Uterus (tissue), 4 donors: ENCODE results near the gene CHPF. TPM values are rescaled to one million over a fixed set of nuclear protein-coding genes. Genes with fewer than 3 reads are reported as not detected.

ENCODE experiments used
- DNase-seq, 2 donors: peaks; one replicate each; pipeline ENCODE4 v3.0.0-alpha.2; 2019 to 2020
- H3K27ac ChIP-seq, 2 donors: fragments of 200-600 bp; sonication (generic); 1 replicate in 1 of 2; 2 replicates in 1 of 2; pipeline ENCODE4 v1.5.1; 2016 to 2018
- H3K27me3 ChIP-seq, 2 donors: fragments of 200-600 bp; sonication (generic); one replicate each; pipeline ENCODE4 v1.5.1; 2018 to 2019; ENCODE audit warnings: control low read depth in 1 of 2
- H3K36me3 ChIP-seq, 2 donors: fragments of 200-600 bp; sonication (generic); one replicate each; pipeline ENCODE4 v1.5.1; 2019; ENCODE audit warnings: control low read depth in 1 of 2
- H3K4me1 ChIP-seq, 2 donors: fragments of 200-600 bp; sonication (generic); one replicate each; pipeline ENCODE4 v1.5.1; 2018 to 2019; ENCODE audit warnings: control low read depth in 1 of 2
- H3K4me3 ChIP-seq, 2 donors: fragments of 200-600 bp; sonication (generic); 1 replicate in 1 of 2; 2 replicates in 1 of 2; pipeline ENCODE4 v1.5.1; 2018 to 2019; ENCODE audit warnings: mild to moderate bottlenecking in 1 of 2
- H3K9me3 ChIP-seq, 2 donors: fragments of 200-600 bp; sonication (generic); one replicate each; pipeline ENCODE4 v1.5.1; 2019; ENCODE audit warnings: control low read depth in 1 of 2
- CTCF ChIP-seq, 4 experiments: fragments of 200-600 bp in 2 of 4; fragments of 450-650 bp in 2 of 4; sonication (generic) in 2 of 4; IDR thresholded peaks; one replicate each; pipeline ENCODE4 v1.5.1; 2016 to 2019; ENCODE audit warnings: antibody characterized with exemption in 4 of 4, mild to moderate bottlenecking in 2 of 4, moderate library complexity in 1 of 4
- POLR2A ChIP-seq, 2 donors: fragments of 450-650 bp; IDR thresholded peaks; one replicate each; pipeline ENCODE4 v1.6.1; 2016; ENCODE audit warnings: antibody characterized with exemption in 2 of 2, mild to moderate bottlenecking in 1 of 2, moderate library complexity in 1 of 2
- intact Hi-C: fragments of 100-400 bp; cut with DNase I; formaldehyde crosslinking; loops from one replicate; pipeline ENCODE4 v1.15.1; 2023; ENCODE audit warnings: low total_unique reads
- total RNA-seq, 4 donors: library from RNA; depleted of rRNA in 3 of 4; stranded (reverse); fragments of >200 nt in 3 of 4; gene quantifications; one replicate each; pipeline versions ENCODE4 v1.1.0 to v1.2.4, GENCODE V29; 2014 to 2023
- donor health status: DM: yes; HTN: yes; CAD: no.

The CHPF gene
- total RNA-seq, 4 donors from 2014 or later = 16.5 to 194 (median 42.5) TPM

- H3K9me3 ChIP-seq = no peaks in the 10 kb centered on the region
- no peaks in the 10 kb centered on the region for H3K27me3 ChIP-seq
- intact Hi-C loops = no loop called here
- H3K36me3 ChIP-seq = no peaks in the 10 kb centered on the region
- H3K4me1 ChIP-seq = peaks cover 3 to 17% of the 10 kb centered on the region in 2 donors
- DNase-seq = no peak
- no peak overlapping the region for H3K4me3 ChIP-seq
- TF ChIP-seq CTCF (IDR thresholded peaks at IDR 0.05) (no peak), POLR2A (IDR thresholded peaks at IDR 0.05) (no peak)
- H3K27ac ChIP-seq = no peak overlapping the region
Observed at GRCh38 chr2:219549619-219550018, 6.0 kb upstream of the CHPF start.

- Histone ChIP-seq H3K36me3 (no peaks in the 10 kb centered on the region), H3K27me3 (no peaks in the 10 kb centered on the region), H3K27ac (no peak overlapping the region), H3K4me3 (no peak overlapping the region), H3K9me3 (no peaks in the 10 kb centered on the region), H3K4me1 (peaks cover 3 to 17% of the 10 kb centered on the region in 2 donors)
- DNase-seq = no peak
- TF ChIP-seq POLR2A (IDR thresholded peaks at IDR 0.05) = no peak
- intact Hi-C loops = no loop called here
Observed at GRCh38 chr2:219548990-219549389, 5.4 kb upstream of the CHPF start.

GRCh38 chr2:219547621-219548020 is 4.0 kb upstream of the CHPF start:
- Histone ChIP-seq H3K36me3 (no peaks in the 10 kb centered on the region), H3K27me3 (no peaks in the 10 kb centered on the region), H3K27ac (no peak overlapping the region), H3K9me3 (no peaks in the 10 kb centered on the region), H3K4me1 (peaks cover 0 to 12% of the 10 kb centered on the region in 2 donors), H3K4me3 (no peak overlapping the region)
- intact Hi-C loops = no loop called here
- TF ChIP-seq CTCF (IDR thresholded peaks at IDR 0.05) = no peak
- no peak for TF ChIP-seq POLR2A (IDR thresholded peaks at IDR 0.05)
- no peak for DNase-seq

GRCh38 chr2:219545943-219546352 is 2.3 kb upstream of the CHPF start:
- H3K4me1 ChIP-seq = peaks cover 0 to 5% of the 10 kb centered on the region in 2 donors
- intact Hi-C loops = no loop called here

GRCh38 chr2:219545295-219545942 is 1.8 kb upstream of the CHPF start:
- no peaks in the 10 kb centered on the region for H3K36me3 ChIP-seq
- H3K4me1 ChIP-seq = peaks cover 0 to 5% of the 10 kb centered on the region in 2 donors
- TF ChIP-seq CTCF (IDR thresholded peaks at IDR 0.05) (no peak), POLR2A (IDR thresholded peaks at IDR 0.05) (no peak)
- H3K9me3 ChIP-seq = no peaks in the 10 kb centered on the region
- H3K4me3 ChIP-seq = no peak overlapping the region
- H3K27ac ChIP-seq = no peak overlapping the region
- no peaks in the 10 kb centered on the region for H3K27me3 ChIP-seq
- no peak for DNase-seq
- intact Hi-C loops = no loop called here

More at GRCh38 chr2:219545943-219546352, 2.3 kb upstream of the CHPF start:
- H3K4me3 ChIP-seq = no peak overlapping the region
- TF ChIP-seq POLR2A (IDR thresholded peaks at IDR 0.05) (no peak), CTCF (IDR thresholded peaks at IDR 0.05) (no peak)
- no peak overlapping the region for H3K27ac ChIP-seq
- no peaks in the 10 kb centered on the region for H3K9me3 ChIP-seq
- H3K27me3 ChIP-seq = no peaks in the 10 kb centered on the region
- H3K36me3 ChIP-seq = no peaks in the 10 kb centered on the region
- no peak for DNase-seq
